ENCODE data around the gene FGFR4. TPM values are rescaled to one million over a fixed set of nuclear protein-coding genes. Genes with fewer than 3 reads are reported as not detected.

FGFR4 gene
- polyA plus RNA-seq, 1 donor (not counting 4 experiments of a cell fraction or from before 2014, with no cell fraction given) = 0.62 TPM

DNA sequence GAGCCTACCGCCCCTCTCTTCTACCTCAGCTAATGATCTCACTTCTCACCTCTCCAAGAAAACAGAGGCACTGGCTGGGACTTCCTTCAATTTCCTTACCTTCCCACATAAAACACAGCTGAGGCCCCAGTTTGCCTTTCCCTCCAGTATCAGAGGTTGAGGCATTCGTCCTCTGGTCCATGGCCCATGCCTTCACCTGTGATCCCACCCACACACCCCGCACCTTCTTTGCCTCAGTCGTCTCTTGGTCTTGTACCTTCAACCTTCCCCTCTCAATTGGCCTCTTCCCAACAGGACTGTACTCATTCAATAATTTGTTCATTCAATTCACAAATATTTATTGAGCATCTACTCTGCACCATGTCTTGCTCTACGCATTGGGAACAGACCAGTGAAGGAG is 35.9 kb downstream of the FGFR4 start:
- no peaks in the 10 kb centered on the region for H3K36me3 ChIP-seq (ENCODE audit: control insufficient read depth in 2 of 2, extremely low read depth in 1 of 2, insufficient read depth in 2 of 2, low read length in 2 of 2)
- no peaks in the 10 kb centered on the region for H3K4me1 ChIP-seq (ENCODE audit: control insufficient read depth, extremely low read depth, insufficient read depth, low read length)
- H3K27ac ChIP-seq (ENCODE audit: control insufficient read depth, insufficient read depth, low read length) = no peak overlapping the region
- H4K20me1 ChIP-seq (ENCODE audit: control insufficient read depth, extremely low read depth, insufficient read depth, low read length) = no peaks in the 10 kb centered on the region
- dilution Hi-C loops (cut with MboI; ENCODE audit: extremely low pct_ligation_motif_present, low sequenced_read_pairs) = no loop called here
- H2AFZ ChIP-seq (ENCODE audit: control insufficient read depth, low read length) = no peak overlapping the region
- H3K79me2 ChIP-seq (ENCODE audit: control insufficient read depth, insufficient read depth, low read length) = no peaks in the 10 kb centered on the region
- no peaks in the 10 kb centered on the region for H3K9me3 ChIP-seq (ENCODE audit: control insufficient read depth, low read depth, low read length)
- H3K9me1 ChIP-seq (ENCODE audit: control insufficient read depth, extremely low read depth, insufficient read depth, low read length) = no peaks in the 10 kb centered on the region
- TF ChIP-seq, protein P1, sequence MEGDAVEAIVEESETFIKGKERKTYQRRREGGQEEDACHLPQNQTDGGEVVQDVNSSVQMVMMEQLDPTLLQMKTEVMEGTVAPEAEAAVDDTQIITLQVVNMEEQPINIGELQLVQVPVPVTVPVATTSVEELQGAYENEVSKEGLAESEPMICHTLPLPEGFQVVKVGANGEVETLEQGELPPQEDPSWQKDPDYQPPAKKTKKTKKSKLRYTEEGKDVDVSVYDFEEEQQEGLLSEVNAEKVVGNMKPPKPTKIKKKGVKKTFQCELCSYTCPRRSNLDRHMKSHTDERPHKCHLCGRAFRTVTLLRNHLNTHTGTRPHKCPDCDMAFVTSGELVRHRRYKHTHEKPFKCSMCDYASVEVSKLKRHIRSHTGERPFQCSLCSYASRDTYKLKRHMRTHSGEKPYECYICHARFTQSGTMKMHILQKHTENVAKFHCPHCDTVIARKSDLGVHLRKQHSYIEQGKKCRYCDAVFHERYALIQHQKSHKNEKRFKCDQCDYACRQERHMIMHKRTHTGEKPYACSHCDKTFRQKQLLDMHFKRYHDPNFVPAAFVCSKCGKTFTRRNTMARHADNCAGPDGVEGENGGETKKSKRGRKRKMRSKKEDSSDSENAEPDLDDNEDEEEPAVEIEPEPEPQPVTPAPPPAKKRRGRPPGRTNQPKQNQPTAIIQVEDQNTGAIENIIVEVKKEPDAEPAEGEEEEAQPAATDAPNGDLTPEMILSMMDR (optimal IDR thresholded peaks at IDR 0.05 in 1 of 3, IDR thresholded peaks at IDR 0.05 in 1 of 3, conservative IDR thresholded peaks at IDR 0.05 in 1 of 3; ENCODE audit: extremely low read depth in 1 of 3, insufficient read depth in 2 of 3, low read length in 3 of 3) = no peak
- no peak for TF ChIP-seq EZH2 (IDR thresholded peaks at IDR 0.05; ENCODE audit: low read length)
- FAIRE-seq = no peak
- H3K27me3 ChIP-seq (ENCODE audit: control insufficient read depth, extremely low read depth, insufficient read depth, low read length) = no peaks in the 10 kb centered on the region
- no peak overlapping the region for H3K9ac ChIP-seq (ENCODE audit: control insufficient read depth, extremely low read depth, insufficient read depth, low read length)
- no peak for DNase-seq (ENCODE audit: low read depth, low spot score)
- H3K4me3 ChIP-seq (ENCODE audit: control insufficient read depth in 2 of 3, extremely low read depth in 1 of 3, insufficient read depth in 2 of 3, low read depth in 1 of 3, low read length in 3 of 3) = no peak overlapping the region
- no peak overlapping the region for H3K4me2 ChIP-seq (ENCODE audit: control insufficient read depth, extremely low read depth, insufficient read depth, low read depth, low read length)

GRCh38 chr5:177123789-177124485 is 37.2 kb downstream of the FGFR4 start:
- H3K4me1 ChIP-seq (ENCODE audit: control insufficient read depth, extremely low read depth, insufficient read depth, low read length) = no peaks in the 10 kb centered on the region
- TF ChIP-seq EZH2 (IDR thresholded peaks at IDR 0.05; ENCODE audit: low read length) = no peak
- TF ChIP-seq, protein P1 (optimal IDR thresholded peaks at IDR 0.05 in 1 of 3, IDR thresholded peaks at IDR 0.05 in 1 of 3, conservative IDR thresholded peaks at IDR 0.05 in 1 of 3; ENCODE audit: extremely low read depth in 1 of 3, insufficient read depth in 2 of 3, low read length in 3 of 3) = no peak
- DNase-seq (ENCODE audit: low read depth, low spot score) (no peak), FAIRE-seq (no peak)
- H3K4me2 ChIP-seq (ENCODE audit: control insufficient read depth, extremely low read depth, insufficient read depth, low read depth, low read length) = no peak overlapping the region
- no peak overlapping the region for H2AFZ ChIP-seq (ENCODE audit: control insufficient read depth, low read length)
- H3K79me2 ChIP-seq (ENCODE audit: control insufficient read depth, insufficient read depth, low read length) = no peaks in the 10 kb centered on the region
- H3K27ac ChIP-seq (ENCODE audit: control insufficient read depth, insufficient read depth, low read length) = no peak overlapping the region
- dilution Hi-C loops (cut with MboI; ENCODE audit: extremely low pct_ligation_motif_present, low sequenced_read_pairs) = no loop called here
- H3K36me3 ChIP-seq (ENCODE audit: control insufficient read depth in 2 of 2, extremely low read depth in 1 of 2, insufficient read depth in 2 of 2, low read length in 2 of 2) = no peaks in the 10 kb centered on the region
- no peaks in the 10 kb centered on the region for H3K27me3 ChIP-seq (ENCODE audit: control insufficient read depth, extremely low read depth, insufficient read depth, low read length)
- no peak overlapping the region for H3K9ac ChIP-seq (ENCODE audit: control insufficient read depth, extremely low read depth, insufficient read depth, low read length)
- H4K20me1 ChIP-seq (ENCODE audit: control insufficient read depth, extremely low read depth, insufficient read depth, low read length) = no peaks in the 10 kb centered on the region
- H3K9me1 ChIP-seq (ENCODE audit: control insufficient read depth, extremely low read depth, insufficient read depth, low read length) = no peaks in the 10 kb centered on the region
- H3K9me3 ChIP-seq (ENCODE audit: control insufficient read depth, low read depth, low read length) = no peaks in the 10 kb centered on the region
- no peak overlapping the region for H3K4me3 ChIP-seq (ENCODE audit: control insufficient read depth in 2 of 3, extremely low read depth in 1 of 3, insufficient read depth in 2 of 3, low read depth in 1 of 3, low read length in 3 of 3)
